ENCODE data around the gene GBA3.

DNA sequence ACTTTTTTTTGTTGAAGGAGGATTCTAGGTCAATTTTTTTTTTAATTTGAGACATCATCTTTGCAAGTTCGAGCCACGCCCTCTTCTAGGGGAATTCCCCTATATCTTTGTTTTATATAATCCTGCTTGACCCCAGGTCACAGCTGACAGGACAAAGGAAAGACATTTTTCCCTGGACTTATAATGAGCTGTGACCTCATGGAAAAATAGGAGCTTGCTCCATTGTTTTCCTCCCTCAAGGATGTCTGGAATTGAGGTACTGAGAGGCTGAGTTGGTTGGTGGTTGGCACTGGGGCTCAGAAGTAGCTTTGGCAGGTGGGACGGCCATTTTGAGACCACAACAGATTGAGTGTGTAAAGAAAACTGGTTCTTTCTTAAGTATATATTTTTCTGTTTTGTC, 49.0 kb downstream of the GBA3 start:
- TF ChIP-seq, protein P1, sequence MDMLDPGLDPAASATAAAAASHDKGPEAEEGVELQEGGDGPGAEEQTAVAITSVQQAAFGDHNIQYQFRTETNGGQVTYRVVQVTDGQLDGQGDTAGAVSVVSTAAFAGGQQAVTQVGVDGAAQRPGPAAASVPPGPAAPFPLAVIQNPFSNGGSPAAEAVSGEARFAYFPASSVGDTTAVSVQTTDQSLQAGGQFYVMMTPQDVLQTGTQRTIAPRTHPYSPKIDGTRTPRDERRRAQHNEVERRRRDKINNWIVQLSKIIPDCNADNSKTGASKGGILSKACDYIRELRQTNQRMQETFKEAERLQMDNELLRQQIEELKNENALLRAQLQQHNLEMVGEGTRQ (CRISPR knock-in tag; IDR thresholded peaks at IDR 0.05): no peak
- TF ChIP-seq, protein P2, sequence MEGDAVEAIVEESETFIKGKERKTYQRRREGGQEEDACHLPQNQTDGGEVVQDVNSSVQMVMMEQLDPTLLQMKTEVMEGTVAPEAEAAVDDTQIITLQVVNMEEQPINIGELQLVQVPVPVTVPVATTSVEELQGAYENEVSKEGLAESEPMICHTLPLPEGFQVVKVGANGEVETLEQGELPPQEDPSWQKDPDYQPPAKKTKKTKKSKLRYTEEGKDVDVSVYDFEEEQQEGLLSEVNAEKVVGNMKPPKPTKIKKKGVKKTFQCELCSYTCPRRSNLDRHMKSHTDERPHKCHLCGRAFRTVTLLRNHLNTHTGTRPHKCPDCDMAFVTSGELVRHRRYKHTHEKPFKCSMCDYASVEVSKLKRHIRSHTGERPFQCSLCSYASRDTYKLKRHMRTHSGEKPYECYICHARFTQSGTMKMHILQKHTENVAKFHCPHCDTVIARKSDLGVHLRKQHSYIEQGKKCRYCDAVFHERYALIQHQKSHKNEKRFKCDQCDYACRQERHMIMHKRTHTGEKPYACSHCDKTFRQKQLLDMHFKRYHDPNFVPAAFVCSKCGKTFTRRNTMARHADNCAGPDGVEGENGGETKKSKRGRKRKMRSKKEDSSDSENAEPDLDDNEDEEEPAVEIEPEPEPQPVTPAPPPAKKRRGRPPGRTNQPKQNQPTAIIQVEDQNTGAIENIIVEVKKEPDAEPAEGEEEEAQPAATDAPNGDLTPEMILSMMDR (IDR thresholded peaks at IDR 0.05): no peak
- TF ChIP-seq ZNF138 (CRISPR knock-in tag; conservative IDR thresholded peaks at IDR 0.05) (no peak), NR3C1 (CRISPR knock-in tag; conservative IDR thresholded peaks at IDR 0.05; ENCODE audit: low read depth) (no peak), MAX (CRISPR knock-in tag; IDR thresholded peaks at IDR 0.05) (no peak), ZNF121 (CRISPR knock-in tag; IDR thresholded peaks at IDR 0.05) (no peak), JUN (CRISPR knock-in tag; IDR thresholded peaks at IDR 0.05) (no peak), IRF2 (CRISPR knock-in tag; IDR thresholded peaks at IDR 0.05; ENCODE audit: borderline replicate concordance, low read depth) (no peak)

All from WTC11 (cell line).